Stimulated activated CD8-positive, alpha-beta memory T cell treated with anti-CD3 and anti-CD28 coated beads, Interleukin-7, amount 100 ng/mL, for 4 hours (primary cell): ENCODE measurements around the gene COL15A1.

ENCODE experiments used
- DNase-seq, 2 donors: peaks; one replicate each; pipeline ENCODE4 v3.0.0-alpha.2; 2020; ENCODE audit warnings: low read depth in 2 of 2

The COL15A1 gene

GRCh38 chr9:99108131-99108530 lies 164.4 kb downstream of the COL15A1 start:
- no peak for DNase-seq

DNA sequence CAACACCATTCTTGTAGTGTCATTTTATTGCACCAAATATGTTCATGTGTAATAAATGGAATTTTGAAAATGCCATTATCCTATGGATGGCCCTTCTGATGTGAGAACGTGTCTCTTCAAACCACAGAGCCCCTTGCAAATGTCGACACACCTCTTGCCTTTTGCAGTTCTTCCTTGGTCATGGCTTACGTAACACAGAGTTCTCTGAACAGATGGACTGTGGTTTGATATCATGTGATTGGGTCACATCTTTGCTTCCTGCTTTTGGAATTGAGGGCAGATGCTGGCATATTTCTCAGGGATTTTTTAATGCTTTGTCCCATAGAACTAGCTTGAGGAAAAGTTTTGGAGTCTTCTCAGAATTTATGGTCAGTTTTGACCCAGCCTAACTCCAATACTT lies 165.8 kb downstream of the COL15A1 start:
- no peak for DNase-seq

DNA sequence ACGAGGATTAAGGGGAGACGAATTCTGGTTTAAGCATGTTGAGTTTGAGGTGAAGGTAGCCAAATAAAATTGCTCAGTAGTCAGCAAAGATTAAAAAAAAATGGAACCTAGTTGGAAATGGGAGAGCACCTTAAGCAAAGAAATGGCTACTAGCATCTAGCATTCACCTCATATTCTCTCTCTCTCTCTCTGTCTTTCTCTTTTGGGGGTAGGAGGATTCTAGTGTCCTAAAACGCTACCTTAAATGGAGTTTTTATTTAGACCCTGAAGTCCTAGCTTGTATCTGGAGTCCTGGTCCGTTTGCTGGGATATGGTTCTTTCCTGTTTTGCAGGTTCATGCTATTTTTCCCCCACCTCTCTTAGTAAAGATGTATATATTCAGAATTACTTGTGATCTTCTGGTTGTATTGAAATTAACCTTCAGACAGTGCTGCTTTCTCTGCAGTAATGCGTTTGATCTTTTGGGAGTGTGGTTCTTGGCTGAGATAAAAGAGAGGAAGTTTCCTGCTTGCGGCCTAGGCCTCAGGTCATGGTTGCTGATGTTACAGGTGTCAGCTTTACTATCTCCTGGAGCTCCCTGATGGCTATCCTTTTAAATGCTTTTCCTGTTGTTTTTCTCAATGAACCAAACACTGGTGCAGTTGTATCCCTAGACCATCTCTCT lies 169.2 kb downstream of the COL15A1 start:
- DNase-seq: no peak

DNA sequence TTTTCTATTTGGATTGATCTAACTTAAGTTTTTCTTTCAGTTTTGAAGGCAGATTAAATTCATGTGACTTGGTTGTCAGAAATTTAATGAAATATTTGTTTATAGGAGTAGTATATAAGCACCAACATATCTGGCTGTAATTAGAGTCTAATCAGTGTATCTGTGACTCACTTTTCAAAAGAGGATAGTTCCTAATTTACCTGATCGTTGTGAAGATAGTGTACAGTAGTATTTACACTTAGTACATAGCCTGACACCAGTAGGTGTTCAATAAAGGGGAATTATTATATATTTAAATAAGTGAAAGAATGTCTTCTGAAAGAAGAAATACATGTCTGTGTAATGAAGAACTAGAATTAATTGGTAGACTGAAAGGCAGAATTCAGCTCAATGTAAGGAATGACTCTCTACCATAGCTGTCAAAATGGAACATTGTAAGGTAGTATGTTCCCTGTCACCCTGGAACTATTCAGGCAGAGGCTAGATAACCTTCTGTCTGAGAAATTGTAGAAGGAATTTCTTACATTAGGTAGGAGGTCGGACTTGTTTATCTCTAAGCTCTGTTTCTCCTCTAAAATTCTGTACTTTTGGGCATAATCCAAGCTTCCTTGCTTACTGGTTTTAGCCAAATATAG lies 169.8 kb downstream of the COL15A1 start:
- no peak for DNase-seq

DNA sequence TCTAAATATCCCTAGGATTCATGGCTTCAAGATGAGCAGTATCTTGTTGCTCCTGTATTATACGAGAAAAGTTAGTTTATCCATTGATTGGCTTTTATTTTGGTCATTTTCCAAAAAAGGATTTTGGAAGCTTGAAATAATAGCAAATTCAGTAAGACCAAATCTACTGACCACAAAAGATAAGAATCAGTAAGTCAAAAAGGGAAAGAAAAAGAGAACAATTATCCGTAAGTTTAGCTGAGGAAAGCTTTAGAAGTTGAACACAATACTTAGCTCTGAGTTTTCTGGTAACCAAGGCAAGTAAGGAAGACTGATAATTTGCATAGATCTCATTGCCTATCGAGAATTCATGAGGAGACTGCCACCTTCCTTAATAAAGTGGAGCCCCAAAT lies 170.3 kb downstream of the COL15A1 start:
- DNase-seq: no peak

GRCh38 chr9:99114846-99115500 lies 171.3 kb downstream of the COL15A1 start:
- no peak for DNase-seq

DNA sequence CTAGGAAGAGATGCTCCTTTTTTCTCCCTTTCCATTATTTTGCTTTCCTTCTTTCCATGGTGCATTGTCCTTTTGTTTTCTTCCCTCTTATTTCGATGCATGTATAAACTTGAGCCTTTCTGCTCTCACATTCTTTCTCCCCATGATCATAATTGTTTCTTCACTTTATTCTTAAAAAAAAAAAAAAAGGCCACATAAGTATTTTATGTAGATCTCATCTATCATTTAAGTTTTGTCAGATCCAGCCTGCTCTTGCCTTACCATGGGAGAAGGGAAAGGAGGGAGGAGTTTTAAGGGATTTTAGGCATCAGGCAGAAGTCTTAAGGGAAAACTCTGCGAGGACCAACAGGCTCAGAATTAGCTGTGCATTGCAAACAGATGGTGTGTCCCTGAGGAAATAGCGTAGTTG lies 172.3 kb downstream of the COL15A1 start:
- no peak for DNase-seq

GRCh38 chr9:99118782-99119466 lies 175.2 kb downstream of the COL15A1 start:
- DNase-seq: no peak

- no peak for DNase-seq
Measured at GRCh38 chr9:99119976-99120655, 176.4 kb downstream of the COL15A1 start.
